HEK293T (cell line): Measurements from ENCODE around the gene CPT1B.

Experiments
- FOXA1 ChIP-seq: fragments of 450-650 bp; IDR thresholded peaks from 2 replicates; pipeline ENCODE4 v1.6.1; 2016; ENCODE audit warnings: mild to moderate bottlenecking
- FOXM1 ChIP-seq: fragments of 450-650 bp; IDR thresholded peaks from 2 replicates; pipeline ENCODE4 v1.6.1; 2017; ENCODE audit warnings: mild to moderate bottlenecking, borderline replicate concordance
- HDGF ChIP-seq: fragments of 450-650 bp; IDR thresholded peaks from 2 replicates; pipeline ENCODE4 v1.6.1; 2017; ENCODE audit warnings: antibody characterized with exemption, borderline replicate concordance
- LEF1 ChIP-seq: fragments of 450-650 bp; IDR thresholded peaks from 2 replicates; pipeline ENCODE4 v1.6.1; 2017; ENCODE audit warnings: mild to moderate bottlenecking, borderline replicate concordance
- NFRKB ChIP-seq: fragments of 450-650 bp; IDR thresholded peaks from 2 replicates; pipeline ENCODE4 v1.6.1; 2016; ENCODE audit warnings: mild to moderate bottlenecking, moderate library complexity
- SP1 ChIP-seq: fragments of 450-650 bp; IDR thresholded peaks from 2 replicates; pipeline ENCODE4 v1.6.1; 2017
- SUZ12 ChIP-seq: fragments of 450-650 bp; IDR thresholded peaks from 2 replicates; pipeline ENCODE4 v1.6.1; 2016; ENCODE audit warnings: mild to moderate bottlenecking
- TARDBP ChIP-seq: fragments of 450-650 bp; IDR thresholded peaks from 2 replicates; pipeline ENCODE4 v1.6.1; 2016
- ZNF384 ChIP-seq: fragments of 450-650 bp; IDR thresholded peaks from 2 replicates; pipeline ENCODE4 v1.6.1; 2016
- TF ChIP-seq, protein P1 (sequence below): fragments of 450-650 bp; IDR thresholded peaks from 2 replicates; pipeline ENCODE4 v1.6.1; 2016

DNA sequence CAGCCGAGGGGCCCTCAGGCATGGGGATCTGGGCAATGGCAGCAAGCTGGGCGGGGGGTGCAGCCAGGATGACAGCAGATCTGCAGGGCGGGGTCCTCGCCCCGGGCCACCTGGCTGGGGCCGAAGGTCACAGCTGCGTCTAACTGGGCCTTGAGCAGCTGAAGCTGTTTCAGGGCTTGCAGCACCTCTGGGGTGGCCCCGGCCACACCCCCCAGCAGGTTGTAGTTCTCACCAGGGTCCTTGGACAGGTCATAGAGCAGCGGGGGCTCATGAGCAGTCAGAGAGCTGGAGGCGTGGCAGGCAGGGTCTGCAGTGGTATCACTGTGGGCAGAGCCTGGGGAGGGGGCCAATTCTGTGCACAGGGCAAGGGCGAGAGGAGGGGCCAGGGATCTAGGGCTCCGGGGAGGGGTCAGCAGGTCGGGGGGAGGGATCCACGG is 46.9 kb upstream of the CPT1B start:
- TF ChIP-seq SUZ12 = no peak
- TF ChIP-seq TARDBP = no peak
- TF ChIP-seq LEF1 = no peak
- TF ChIP-seq HDGF = no peak
- no peak for TF ChIP-seq ZNF384
- TF ChIP-seq NFRKB = no peak
- TF ChIP-seq, protein P1, sequence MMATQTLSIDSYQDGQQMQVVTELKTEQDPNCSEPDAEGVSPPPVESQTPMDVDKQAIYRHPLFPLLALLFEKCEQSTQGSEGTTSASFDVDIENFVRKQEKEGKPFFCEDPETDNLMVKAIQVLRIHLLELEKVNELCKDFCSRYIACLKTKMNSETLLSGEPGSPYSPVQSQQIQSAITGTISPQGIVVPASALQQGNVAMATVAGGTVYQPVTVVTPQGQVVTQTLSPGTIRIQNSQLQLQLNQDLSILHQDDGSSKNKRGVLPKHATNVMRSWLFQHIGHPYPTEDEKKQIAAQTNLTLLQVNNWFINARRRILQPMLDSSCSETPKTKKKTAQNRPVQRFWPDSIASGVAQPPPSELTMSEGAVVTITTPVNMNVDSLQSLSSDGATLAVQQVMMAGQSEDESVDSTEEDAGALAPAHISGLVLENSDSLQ = no peak
- no peak for TF ChIP-seq FOXA1
- no peak for TF ChIP-seq SP1
- TF ChIP-seq FOXM1 = no peak
